HG02973 (cell line): ENCODE data around the gene OCRL.
"Not testable (repeated sequence)": the region's sequence is repeated elsewhere in the genome, so short reads cannot be mapped to it uniquely, and the experiment has no call there.

Experiments
- ATAC-seq: cut with Tn5 transposase; IDR thresholded peaks from one replicate; pipeline ENCODE4 v1.9.1; 2021; ENCODE audit warnings: moderate library complexity; ENCODE audit not compliant: unreplicated experiment

Gene OCRL

DNA sequence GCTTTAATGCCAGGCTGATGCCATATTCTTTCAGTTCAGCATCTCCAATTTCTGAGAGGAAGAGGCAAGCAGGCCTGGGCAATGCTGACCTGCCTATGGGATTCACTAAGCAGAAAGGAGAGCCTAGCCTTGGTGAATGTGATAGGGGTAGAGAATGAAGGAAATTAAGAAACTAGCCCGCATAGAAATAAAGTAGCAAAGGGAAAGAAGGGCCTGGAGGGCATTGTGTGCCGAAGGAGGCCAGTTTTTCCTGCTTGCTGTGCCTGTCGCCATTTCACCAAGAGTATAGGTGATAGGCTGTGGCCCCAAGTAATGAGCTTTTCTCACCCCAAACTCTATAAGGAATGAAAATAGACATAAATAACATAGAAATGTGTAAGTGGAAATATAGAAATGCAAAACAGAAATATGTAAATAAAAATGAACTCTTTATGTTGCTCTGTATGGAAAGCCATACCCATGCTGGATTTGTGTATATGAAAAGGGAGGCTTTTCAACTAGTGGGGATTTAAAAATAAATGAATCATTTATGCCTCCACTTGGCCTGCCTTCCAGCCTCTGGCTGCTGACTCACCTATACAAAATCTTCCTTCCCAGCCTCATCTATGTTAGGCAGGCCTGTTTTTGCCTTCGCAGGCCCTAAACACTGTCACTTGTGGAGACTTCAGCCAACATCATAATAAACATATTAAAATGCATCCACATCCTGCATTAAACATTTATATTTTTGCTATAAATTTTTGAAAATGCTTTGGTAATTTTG, 5.1 kb upstream of the OCRL start:
- no peak for ATAC-seq

DNA sequence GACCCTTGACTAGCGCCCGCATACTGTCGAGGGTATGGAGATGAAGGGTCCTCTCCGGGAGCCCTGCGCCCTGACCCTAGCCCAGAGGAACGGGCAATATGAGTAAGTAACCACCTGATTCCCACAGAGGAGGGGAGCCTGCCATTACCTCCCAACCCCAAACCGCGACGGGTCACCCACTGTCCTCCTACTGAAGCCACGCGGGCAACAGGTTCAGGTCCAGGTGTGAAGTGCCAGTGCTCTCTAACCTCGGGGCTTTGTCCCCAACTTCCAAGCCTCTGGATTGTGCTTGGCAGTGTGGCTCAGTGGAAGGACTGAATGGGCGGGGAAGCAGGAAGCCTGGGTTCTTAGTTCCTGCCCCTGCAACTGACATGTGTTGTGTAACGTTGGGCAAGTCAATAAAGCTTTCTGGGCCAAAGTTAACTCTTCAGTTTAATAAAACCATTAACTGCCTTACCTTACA, 694 bp downstream of the OCRL start:
- peak; percentile 33 for ATAC-seq

DNA sequence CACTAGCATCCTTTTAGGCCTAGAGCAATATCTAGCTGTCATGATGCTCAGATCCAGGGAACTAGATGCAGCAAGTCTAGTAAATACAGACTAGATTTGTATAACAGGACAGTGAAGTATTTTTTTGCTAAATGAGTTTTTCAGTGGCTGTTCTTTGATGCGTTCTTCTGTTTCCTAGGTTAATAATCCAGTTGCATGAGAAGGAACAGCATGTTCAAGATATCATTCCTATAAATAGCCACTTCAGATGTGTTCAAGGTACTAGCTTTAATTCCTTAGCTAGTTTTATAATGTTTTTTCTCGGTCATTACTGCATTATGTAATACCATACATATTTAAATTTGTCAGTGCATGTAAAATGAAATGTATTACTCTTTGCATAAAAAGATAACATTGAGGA, 4.7 kb downstream of the OCRL start:
- no peak for ATAC-seq

DNA sequence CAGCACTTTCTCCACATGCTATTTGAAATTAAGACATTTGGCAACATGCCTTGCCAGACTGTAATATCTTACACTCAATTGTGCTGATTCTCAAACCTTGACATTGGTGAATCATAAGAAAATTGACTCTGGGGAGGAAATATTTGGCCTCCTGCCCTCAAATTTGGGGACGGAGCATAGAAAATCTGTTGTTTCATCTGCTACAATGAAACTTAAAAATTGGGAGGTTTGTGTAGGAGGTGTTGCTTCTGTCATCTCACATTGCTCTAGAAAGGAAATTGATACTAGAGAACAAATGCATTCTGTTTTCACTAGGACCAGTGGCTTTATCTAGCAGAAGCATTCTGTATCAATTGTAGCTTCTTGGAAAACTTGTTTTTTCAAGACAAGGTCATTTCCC, 5.3 kb downstream of the OCRL start:
- ATAC-seq: no peak

DNA sequence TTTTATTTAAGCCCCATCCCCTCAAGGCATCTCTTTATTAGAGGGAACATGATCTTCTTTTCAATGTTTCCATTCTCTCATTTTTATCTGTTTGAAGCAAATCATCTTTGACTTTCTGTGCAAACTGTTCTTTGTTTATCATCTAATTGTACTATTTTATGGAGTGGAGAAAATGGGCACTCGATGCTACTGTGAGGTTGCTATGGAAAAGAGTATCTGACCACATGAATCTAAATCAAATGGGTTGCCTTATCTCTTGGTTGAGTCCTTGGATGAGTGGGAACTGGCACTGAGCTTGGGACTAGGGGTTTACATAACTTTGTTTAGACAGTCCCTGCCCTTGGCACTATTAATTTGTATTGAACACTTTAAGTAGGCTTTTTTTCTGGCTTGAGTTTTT, 9.1 kb downstream of the OCRL start:
- no peak for ATAC-seq

DNA sequence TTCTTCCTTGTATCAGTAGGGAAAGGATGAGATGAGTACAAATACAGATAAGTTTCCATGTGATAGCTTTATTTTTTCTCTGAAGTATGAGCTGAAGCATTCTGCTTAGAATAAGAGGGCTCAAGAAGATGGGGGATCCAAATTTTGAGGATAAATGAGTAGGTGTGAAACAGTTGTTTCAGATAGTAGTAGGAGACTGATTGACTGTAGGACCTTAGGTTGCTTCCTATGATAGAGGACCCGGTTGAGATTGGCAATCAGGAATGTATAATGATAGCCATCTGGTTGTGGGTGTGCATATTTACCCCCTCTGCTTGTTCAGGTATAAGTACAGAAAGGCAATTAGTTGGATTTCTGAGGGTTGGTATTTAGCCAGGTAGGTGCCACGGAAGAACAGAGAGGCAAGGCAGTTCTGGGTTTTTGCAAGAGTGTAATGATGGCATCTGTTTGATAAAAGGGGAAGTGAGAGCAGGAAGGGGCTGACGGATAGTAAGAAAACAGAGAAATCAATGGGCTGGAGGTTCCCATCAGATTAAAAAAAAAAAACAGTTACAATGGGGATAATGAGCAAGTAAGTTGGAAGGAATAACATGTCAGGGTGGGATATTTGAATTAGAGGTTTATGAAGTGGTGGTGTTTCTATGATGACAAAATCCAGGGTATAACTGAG, 13.7 kb downstream of the OCRL start:
- ATAC-seq: peak; percentile 99

DNA sequence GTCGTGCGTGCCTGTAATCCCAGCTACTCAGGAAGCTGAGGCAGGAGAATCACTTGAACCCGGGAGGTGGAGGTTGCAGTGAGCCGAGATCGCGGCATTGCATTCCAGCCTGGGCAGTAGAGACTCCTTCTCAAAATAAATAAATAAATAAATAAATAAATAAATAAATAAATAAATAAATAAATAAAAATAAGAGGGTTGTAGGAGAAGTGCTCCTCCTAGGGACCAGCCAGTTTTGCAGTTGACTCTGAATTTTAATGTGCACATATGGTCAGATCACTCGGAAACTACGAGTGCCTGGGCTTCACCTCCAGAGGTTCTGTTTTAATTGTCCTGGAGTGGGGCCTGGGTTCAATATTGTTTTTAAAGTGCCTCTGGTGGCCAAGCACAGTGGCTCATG, 14.8 kb downstream of the OCRL start:
- ATAC-seq: not testable (repeated sequence)

DNA sequence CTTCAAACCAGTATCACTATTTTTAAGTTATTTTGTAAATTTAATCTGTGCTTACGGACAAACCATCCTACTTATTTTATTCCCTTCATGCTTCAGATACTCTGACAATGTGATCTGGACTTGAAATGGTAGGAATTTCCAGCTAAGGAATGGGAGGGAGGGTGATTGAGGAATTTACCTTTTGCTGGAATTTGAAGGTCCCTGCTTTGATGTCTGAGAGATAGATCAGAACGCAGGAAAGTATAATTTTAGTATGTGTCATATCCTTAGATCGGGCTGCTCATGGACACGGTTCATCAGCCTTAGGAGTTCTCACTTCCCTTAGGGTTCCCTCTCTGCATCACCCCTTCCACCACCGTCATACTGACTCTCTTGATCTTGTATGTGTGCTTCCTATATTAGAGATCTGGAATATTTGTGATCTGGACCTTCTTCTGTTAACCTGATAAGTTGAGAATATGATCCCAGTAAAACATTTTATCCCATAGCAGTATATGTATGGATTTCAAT, 16.8 kb downstream of the OCRL start:
- ATAC-seq: no peak

DNA sequence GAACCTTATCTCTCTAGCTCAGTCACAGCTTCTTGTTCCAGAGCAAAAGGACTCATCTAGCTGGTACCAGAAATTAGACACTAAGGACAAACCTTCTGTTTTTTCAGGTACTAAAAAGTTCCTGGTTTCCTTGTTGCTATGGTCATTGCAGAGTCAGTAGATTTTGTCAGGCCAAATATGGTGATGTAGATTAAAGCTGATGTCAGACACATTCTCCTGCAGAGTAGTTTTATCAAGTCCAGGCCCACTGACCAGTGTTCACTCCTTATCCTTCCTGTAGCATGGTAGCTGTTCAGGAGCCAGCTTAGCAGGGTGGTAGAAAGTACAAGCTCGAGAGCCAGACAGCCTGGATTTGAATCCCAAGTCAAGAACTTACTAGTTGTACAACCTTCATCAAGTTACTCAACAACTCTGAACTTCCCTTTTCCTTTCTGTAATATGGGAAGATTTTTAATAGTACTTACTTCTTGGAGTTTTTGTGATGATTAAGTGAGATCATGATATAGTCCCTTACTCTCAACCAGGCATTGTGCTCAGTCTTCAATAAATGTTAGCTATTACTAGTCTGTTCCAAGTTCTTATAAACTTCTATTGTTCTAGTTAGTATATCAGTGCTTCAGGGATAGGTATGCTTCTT, 17.9 kb downstream of the OCRL start:
- ATAC-seq: no peak

DNA sequence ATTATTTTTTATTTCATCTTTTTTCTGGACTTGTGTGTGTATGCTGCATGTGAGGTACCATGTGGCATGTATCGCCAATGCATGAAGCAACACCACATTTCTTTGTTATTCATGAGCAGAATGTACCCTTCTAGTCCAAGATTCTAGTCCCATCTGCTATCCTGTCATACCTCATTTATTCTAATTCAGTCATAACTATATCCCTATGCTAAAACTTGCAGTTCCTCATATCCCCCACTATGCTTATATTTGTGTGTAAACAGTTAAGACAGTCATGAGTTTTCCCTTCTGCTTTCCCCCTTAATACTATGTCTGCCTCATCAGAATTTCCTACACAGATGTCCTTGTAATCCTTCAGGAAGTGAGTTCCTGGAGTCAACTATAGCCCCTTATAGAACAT, 19.7 kb downstream of the OCRL start:
- ATAC-seq: no peak

DNA sequence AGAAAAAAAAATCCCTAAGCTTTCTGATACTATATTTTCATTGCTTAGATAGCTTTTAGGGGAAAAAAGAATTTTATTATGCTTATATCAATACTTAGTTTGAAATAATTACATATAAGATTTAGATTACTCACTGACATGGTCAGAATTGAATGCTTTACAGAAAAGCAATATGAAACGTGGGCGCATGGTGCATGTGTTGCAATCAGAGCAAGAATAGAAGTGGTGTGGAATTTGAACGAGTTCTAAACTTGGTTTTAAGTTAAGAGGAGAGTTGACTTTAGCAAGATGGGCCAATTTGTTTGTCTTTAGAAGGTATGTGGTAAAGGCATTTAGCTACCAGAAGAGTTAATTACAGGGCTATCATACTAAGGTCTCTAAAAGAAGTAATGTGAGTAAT, 21.4 kb downstream of the OCRL start:
- no peak for ATAC-seq

DNA sequence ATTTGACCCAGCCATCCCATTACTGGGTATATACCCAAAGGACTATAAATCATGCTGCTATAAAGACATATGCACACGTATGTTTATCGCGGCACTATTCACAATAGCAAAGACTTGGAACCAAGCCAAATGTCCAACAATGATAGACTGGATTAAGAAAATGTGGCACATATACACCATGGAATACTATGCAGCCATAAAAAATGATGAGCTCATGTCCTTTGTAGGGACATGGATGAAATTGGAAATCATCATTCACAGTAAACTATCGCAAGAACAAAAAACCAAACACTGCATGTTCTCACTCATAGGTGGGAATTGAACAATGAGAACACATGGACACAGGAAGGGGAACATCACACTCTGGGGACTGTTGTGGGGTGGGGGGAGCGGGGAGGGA, 24.3 kb downstream of the OCRL start:
- not testable (repeated sequence) for ATAC-seq

DNA sequence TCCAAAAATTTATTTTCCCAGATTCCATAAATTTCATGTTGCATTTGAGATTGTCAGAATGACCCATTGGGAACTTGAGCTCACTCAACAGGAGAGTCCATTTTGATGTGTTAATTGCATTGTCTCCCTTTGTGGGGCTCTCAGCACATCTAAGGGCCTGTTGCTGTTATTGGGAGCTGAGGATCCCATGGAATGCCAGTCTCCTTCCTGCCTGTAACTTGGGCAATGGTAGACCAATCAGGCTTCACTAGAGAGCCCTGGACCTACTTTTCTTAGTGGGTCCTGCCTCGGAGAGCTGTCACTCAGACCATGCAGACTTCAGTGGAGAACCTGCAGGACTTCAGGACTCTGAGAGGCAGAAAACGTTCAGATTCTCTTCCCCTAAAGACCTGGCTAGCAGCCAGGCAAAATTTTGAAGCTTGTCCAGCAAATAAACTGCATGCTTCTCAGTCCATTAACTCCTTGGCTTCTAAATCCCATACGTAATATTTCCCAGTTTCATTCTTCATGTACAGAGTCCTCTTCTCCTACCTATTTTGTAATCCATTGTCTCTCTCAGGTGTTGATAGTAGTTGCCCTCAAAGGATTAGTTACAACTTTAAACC, 25.1 kb downstream of the OCRL start:
- ATAC-seq: no peak

DNA sequence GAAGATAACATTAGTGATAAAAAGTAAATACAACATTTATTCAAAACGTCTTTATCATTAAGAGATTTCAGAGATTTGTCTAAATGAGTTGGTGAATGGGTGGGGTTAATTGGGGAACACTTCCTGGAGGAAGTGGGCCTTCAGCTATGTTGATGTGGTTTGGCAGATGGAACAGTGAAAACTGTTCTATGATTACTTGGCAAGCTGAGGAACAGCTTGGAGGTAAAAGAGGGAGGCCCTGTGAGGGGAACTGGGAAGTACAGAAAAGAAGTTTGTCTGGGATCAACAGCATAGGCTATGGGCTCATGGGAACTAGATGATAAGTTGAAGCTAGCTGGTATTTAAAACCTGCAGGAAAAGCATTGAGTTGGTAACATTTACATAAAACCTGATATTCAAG, 26.0 kb downstream of the OCRL start:
- no peak for ATAC-seq

DNA sequence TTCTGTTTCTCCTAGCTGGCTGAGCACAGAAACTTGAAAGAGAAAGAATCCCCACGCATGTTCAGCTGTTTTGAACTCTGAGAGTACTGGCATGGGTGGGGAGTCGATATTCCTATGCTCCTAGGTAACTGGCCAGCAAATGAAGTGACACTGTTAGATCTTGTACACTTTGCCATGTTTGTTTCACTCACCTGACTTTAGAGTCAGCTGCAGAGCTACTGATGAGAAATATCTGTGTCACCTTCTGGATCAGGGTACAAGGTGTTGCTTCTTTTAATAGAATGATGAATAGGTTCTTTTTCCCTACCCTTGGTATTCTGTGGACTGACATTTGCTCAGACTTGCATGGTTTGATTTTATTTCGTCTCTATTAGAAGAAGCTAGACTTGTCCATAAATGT, 28.3 kb downstream of the OCRL start:
- no peak for ATAC-seq

DNA sequence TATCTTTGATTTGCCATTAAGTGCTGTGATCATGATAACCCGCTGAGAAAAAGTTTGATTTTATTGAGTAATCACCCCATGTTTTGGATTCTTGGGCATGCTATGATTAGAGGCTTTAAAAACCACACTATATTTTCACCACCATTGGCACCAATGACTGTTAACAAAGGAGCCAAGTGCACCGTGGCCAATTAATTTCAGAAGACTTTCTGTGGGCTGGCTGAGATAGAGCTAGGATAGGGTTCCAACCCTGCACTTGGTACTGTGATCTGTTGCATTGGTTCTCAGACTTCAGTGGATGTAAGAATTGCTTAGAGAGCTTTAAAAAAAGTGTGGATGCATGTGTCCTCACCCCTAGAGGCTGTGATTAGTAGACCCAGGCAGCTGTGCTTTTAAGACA, 32.4 kb downstream of the OCRL start:
- ATAC-seq: no peak

DNA sequence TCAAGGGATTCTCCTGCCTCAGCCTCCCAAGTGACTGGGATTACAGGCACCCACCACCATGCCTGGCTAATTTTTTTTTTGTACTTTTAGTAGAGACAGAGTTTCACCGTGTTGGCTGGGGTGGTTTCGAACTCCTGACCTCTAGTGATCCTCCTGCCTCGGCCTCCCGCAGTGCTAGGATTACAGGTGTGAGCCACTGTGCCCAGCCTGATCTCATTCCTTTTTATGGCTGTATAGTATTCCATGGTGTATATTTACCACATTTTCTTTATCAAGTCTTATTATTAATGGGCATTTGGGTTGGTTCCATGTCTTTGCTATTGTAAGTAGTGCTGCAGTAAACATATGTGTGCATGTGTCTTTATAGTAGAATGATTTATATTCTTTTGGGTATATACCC, 33.6 kb downstream of the OCRL start:
- not testable (repeated sequence) for ATAC-seq

DNA sequence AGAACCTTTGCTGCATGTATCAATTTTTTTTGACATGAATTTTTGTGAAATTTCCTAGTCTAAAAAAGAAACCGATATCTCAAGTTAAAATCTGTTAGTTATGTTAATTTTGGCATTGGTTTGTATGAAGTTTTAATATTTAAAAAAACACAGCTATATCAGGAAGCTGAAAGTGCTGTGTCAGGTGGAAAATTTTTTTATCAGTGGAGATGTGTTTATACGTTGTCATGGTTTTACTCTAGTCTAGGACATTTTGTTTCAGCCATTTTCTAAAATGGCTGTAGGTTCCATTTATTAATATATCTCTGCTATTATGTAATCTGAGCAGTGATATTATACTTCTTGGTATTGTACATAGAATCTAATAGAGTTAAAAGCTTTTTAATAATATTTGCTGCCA, 34.2 kb downstream of the OCRL start:
- no peak for ATAC-seq

DNA sequence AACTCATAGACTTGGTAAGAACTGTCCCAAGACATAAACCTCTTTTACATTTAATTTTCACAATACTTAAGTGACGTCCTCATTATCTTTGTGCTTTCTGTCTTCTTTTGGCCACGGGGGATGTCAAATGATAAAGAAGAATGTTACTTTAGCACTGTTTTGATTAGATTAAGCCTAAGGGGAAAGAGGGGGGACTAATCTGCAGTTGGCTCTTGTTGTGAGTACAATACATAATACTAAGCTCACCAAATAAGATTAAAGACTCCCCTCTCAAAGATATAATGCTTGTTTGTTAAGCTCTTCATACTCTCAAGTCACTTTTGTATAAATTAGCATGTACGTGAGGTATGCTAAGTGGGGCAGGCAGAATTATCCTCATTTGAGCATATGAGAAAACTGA, 36.5 kb downstream of the OCRL start:
- ATAC-seq: no peak

DNA sequence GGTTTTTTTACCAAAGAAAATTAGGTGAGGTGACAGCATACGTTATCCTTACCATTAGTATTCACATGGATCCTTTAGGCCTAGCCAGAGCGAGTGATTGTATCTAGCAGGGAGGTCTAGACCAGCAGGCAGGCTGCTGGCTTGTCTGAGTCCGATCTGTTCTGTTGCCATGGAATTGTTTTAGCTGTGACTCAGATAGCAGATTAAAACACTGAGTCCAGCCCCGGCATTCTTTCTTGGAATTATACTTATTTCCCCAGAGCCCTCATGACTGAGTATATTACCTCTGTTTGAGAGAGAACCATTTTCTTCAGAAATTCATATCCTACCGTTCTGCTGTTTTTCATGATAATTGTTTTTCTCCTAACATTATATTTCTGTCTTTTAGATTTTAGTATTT, 37.4 kb downstream of the OCRL start:
- ATAC-seq: no peak

DNA sequence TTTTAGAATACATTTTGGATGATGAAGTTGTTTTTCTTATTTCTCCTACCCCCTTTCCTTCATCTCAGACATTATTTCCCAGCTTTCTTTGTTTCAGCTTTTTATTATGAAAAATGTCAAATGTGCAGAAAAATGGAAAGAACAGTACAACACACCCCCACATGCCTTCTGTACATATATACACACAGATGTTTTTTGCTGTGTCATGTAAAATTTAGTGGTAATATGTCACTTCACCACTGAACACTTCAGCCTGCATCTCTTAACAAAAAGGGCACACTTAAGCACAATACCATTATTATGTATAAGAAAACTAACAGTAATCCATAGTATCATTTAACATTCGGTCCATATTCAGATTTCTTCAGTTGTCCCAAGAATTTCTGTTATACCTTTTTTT, 37.8 kb downstream of the OCRL start:
- no peak for ATAC-seq

DNA sequence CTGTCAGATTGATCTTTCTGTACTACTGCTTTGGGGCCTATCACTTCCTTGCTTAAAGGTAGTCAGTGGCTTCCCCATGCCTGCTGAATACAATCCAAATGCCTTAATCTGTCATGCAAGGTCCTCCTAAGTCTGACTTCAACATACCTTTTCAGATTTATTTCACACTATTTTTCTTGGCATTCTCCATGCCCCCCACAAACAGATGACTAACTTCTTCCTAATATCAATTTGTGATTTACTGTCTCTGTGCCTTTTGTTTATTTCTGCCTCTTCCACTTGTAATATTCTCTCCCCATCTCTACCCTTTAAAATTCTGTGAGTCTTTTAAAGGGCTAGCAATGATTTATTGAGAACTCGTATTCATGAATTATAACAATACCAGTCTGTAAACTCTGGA, 41.8 kb downstream of the OCRL start:
- ATAC-seq: no peak
